ENCODE results near the gene BUB1B.

The BUB1B gene

DNA sequence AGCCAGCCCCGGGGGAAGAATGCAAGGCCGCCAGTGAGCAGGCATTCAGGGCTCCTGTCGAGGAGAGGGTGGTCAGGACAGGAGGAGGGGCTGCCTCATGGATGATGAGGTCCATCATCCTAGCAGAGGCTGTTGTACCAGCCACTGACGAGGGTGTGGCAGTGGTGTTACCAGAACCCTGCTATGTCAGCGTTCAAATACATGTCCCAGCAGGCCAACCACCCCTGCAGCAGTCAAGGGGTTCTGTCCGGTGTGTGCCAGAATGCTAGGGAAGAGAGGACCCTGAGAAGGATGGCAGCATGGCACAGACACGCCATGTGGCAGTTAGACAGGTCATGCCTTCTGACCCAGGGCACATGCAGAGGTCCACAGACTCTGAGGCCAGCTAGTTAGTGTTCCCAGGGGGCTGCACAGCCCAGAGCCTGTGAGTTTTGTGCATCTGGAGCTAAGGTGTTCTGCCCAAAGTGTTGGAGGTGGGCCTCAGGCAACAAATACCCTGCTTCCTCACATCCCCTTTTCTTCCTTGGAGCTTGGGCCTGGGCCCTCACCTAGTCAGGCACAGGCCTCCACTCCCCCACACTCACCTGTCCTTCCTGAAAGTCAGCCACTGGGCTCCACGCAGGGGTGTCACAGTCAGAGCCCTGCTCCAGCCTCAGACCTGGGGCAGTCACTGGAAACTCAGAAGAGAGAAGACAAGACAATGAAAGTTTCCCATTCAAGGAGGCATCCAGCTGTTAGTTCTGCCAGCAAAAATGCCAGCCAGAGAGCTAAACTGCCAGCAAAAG lies 85.8 kb downstream of the BUB1B start:
- DNase-seq = no peak
- peaks cover 3% of the 10 kb centered on the region; the same call in 1 of the 2 replicates for H3K27me3 ChIP-seq (replicated peaks; ENCODE audit: insufficient read depth, low read length)
- no peaks in the 10 kb centered on the region for H3K4me1 ChIP-seq (ENCODE audit: low read length)
- no peaks in the 10 kb centered on the region for H3K36me3 ChIP-seq (replicated peaks; ENCODE audit: insufficient read depth, low read length)
- H3K79me2 ChIP-seq (ENCODE audit: low read length) = no peaks in the 10 kb centered on the region
- no peak overlapping the region for H3K4me2 ChIP-seq (ENCODE audit: low read depth, low read length)
- H4K20me1 ChIP-seq (ENCODE audit: insufficient read depth, low read length) = no peaks in the 10 kb centered on the region
- no peaks in the 10 kb centered on the region for H3K9me3 ChIP-seq (replicated peaks; ENCODE audit: insufficient read depth, low read length)
- no peak overlapping the region for H3K4me3 ChIP-seq (ENCODE audit: low read length)
- H3F3A ChIP-seq (ENCODE audit: insufficient read depth, low read length) = no peaks in the 10 kb centered on the region
- H2AFZ ChIP-seq (ENCODE audit: low read length) = no peak overlapping the region
- no peaks in the 10 kb centered on the region for H3K9me2 ChIP-seq (replicated peaks; ENCODE audit: insufficient read depth, low read length)
- no peak for TF ChIP-seq EZH2 (optimal IDR thresholded peaks at IDR 0.05; ENCODE audit: low read depth, low read length)
- H3K9ac ChIP-seq (ENCODE audit: low read length) = no peak overlapping the region
- H3K27ac ChIP-seq (ENCODE audit: low read length) = no peak overlapping the region

DNA sequence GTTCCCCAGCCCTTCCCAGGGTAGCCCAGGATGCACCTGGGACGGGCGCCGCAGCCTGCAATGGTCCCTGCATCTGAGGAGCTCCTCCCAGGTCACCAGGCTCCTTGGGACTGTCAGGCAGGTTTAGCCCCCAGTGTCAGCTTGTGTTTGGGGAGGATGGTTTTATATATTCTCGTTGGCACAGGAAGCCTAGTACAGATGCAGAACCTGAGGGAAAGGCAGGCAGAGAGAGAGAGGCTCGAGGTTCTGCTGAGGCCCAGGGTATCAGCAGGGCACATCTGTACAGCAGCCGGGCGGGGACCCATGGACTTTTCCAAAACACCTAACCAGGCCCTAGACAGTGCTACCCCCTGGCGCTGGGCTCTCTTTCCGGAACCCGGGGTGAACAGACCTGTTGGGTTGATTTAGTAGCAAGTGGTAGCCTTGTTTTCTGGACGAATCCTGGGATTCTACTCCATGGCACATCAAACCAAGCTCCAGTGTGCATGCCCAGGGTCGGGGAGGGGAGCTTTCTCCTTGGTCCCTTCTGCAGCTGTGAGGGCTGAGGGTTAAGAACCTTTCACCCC lies 86.6 kb downstream of the BUB1B start:
- no peaks in the 10 kb centered on the region for H3K36me3 ChIP-seq (replicated peaks; ENCODE audit: insufficient read depth, low read length)
- peaks cover 6% of the 10 kb centered on the region; the same call in 1 of the 2 replicates for H3K27me3 ChIP-seq (replicated peaks; ENCODE audit: insufficient read depth, low read length)
- TF ChIP-seq, protein P1, sequence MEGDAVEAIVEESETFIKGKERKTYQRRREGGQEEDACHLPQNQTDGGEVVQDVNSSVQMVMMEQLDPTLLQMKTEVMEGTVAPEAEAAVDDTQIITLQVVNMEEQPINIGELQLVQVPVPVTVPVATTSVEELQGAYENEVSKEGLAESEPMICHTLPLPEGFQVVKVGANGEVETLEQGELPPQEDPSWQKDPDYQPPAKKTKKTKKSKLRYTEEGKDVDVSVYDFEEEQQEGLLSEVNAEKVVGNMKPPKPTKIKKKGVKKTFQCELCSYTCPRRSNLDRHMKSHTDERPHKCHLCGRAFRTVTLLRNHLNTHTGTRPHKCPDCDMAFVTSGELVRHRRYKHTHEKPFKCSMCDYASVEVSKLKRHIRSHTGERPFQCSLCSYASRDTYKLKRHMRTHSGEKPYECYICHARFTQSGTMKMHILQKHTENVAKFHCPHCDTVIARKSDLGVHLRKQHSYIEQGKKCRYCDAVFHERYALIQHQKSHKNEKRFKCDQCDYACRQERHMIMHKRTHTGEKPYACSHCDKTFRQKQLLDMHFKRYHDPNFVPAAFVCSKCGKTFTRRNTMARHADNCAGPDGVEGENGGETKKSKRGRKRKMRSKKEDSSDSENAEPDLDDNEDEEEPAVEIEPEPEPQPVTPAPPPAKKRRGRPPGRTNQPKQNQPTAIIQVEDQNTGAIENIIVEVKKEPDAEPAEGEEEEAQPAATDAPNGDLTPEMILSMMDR (IDR thresholded peaks at IDR 0.05; ENCODE audit: low read length) = no peak
- no peak for TF ChIP-seq EZH2 (optimal IDR thresholded peaks at IDR 0.05; ENCODE audit: low read depth, low read length)
- no peak for TF ChIP-seq EZH2phosphoT487 (IDR thresholded peaks at IDR 0.05; ENCODE audit: low read length)
- no peak for DNase-seq
- no peaks in the 10 kb centered on the region for H3K9me3 ChIP-seq (replicated peaks; ENCODE audit: insufficient read depth, low read length)
- no peaks in the 10 kb centered on the region for H4K20me1 ChIP-seq (ENCODE audit: insufficient read depth, low read length)
- H3K9me2 ChIP-seq (replicated peaks; ENCODE audit: insufficient read depth, low read length) = no peaks in the 10 kb centered on the region
- H2AFZ ChIP-seq (ENCODE audit: low read length) = no peak overlapping the region
- H3K4me2 ChIP-seq (ENCODE audit: low read depth, low read length) = no peak overlapping the region
- no peak overlapping the region for H3K9ac ChIP-seq (ENCODE audit: low read length)
- H3K4me3 ChIP-seq (ENCODE audit: low read length) = no peak overlapping the region
- no peaks in the 10 kb centered on the region for H3F3A ChIP-seq (ENCODE audit: insufficient read depth, low read length)
- H3K4me1 ChIP-seq (ENCODE audit: low read length) = no peaks in the 10 kb centered on the region
- no peaks in the 10 kb centered on the region for H3K79me2 ChIP-seq (ENCODE audit: low read length)
- H3K27ac ChIP-seq (ENCODE audit: low read length) = no peak overlapping the region

DNA sequence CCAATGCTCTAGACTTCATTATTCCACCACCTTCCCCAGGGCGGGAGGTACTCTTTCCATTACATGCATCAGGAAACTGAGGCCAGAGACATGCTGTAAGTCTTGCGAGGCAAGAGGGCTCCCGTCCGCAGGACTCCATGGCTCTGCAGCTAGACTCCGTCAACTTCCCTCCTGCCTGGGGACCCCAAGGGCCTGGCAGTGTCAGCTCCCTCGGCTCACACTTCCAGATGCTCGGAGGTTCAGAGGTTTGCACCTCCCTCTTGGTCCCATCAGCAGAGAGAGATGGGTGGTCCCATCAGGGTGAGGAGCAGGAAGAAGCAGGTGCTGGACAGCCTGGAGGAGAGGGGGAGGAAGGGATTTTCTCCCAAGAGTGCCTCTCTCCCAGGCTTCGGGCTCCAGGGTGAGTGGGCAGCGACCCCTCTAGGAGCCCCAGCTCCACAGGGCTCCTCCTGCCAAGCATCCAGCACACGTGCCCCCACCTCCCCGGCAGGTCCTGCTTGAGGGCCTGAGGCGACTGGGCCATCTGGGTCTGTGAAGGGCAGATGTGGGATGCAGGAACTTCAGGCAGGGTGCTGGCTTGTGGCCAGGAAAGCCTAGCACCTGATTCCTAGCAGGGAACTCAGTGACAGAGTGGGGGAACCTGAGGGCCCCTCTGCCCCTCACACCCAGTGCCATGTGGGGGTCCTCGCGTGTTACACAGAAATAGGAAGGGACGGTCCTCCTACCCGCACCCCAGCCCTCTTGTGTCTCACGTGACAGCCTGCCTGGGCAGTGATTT lies 87.3 kb downstream of the BUB1B start:
- Histone ChIP-seq H3K4me1 (ENCODE audit: low read length) (no peaks in the 10 kb centered on the region), H3K4me2 (ENCODE audit: low read depth, low read length) (no peak overlapping the region), H4K20me1 (ENCODE audit: insufficient read depth, low read length) (no peaks in the 10 kb centered on the region), H2AFZ (ENCODE audit: low read length) (no peak overlapping the region), H3F3A (ENCODE audit: insufficient read depth, low read length) (no peaks in the 10 kb centered on the region), H3K9ac (ENCODE audit: low read length) (no peak overlapping the region), H3K9me3 (replicated peaks; ENCODE audit: insufficient read depth, low read length) (no peaks in the 10 kb centered on the region), H3K27ac (ENCODE audit: low read length) (no peak overlapping the region), H3K9me2 (replicated peaks; ENCODE audit: insufficient read depth, low read length) (no peaks in the 10 kb centered on the region), H3K36me3 (replicated peaks; ENCODE audit: insufficient read depth, low read length) (no peaks in the 10 kb centered on the region), H3K79me2 (ENCODE audit: low read length) (no peaks in the 10 kb centered on the region), H3K4me3 (ENCODE audit: low read length) (no peak overlapping the region), H3K27me3 (replicated peaks; ENCODE audit: insufficient read depth, low read length) (peaks cover 12% of the 10 kb centered on the region; the same call in 1 of the 2 replicates)
- DNase-seq = no peak
- no peak for TF ChIP-seq EZH2phosphoT487 (IDR thresholded peaks at IDR 0.05; ENCODE audit: low read length)

DNA sequence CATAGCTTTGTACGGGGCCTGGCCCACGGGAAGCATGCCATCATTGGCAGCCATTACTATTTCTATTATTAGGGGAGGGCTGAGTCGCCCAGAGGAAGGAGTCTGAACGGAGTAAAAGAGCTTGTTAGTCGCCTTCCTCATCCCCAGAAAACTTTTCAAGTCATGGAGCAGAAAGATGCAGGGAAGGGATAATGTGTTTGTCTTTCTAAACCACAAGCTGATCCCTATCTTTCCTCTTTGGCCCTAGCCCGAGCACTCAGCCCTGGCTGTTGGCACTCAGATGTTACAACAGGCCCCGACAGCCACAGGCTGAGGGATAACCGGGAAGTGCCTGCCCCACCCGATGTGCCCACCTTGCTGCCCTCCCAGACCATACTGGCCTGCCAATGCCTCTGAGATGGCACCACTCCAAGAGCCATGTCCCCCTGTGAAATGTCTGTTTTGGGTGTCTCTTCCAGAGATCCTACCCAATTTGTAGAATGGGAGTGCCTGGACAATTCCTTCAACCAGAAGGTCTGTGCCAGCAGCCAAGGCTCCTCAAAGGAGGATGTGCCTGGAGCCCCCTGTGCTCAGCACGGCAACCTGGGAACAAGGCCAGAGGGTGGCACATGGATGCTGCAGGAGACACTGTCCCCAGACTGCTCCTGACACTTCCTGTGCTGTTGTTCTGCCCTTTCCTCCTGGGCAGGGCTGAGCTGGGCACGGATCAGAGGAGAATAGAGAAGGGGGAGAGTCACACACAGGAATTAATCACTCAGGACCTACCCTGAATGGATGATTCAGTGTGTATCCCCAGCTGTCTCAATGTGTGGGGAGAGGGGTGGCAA lies 88.8 kb downstream of the BUB1B start:
- Histone ChIP-seq H3K4me1 (ENCODE audit: low read length) (no peaks in the 10 kb centered on the region), H3K27me3 (replicated peaks; ENCODE audit: insufficient read depth, low read length) (peaks cover 15% of the 10 kb centered on the region; the same call in 1 of the 2 replicates), H4K20me1 (ENCODE audit: insufficient read depth, low read length) (no peaks in the 10 kb centered on the region), H3K27ac (ENCODE audit: low read length) (no peak overlapping the region), H3K4me3 (ENCODE audit: low read length) (no peak overlapping the region), H3K36me3 (replicated peaks; ENCODE audit: insufficient read depth, low read length) (no peaks in the 10 kb centered on the region), H3F3A (ENCODE audit: insufficient read depth, low read length) (no peaks in the 10 kb centered on the region), H3K9ac (ENCODE audit: low read length) (no peak overlapping the region), H3K4me2 (ENCODE audit: low read depth, low read length) (no peak overlapping the region), H3K9me3 (replicated peaks; ENCODE audit: insufficient read depth, low read length) (no peaks in the 10 kb centered on the region), H3K79me2 (ENCODE audit: low read length) (no peaks in the 10 kb centered on the region), H2AFZ (ENCODE audit: low read length) (no peak overlapping the region), H3K9me2 (replicated peaks; ENCODE audit: insufficient read depth, low read length) (no peaks in the 10 kb centered on the region)
- TF ChIP-seq EZH2 (optimal IDR thresholded peaks at IDR 0.05; ENCODE audit: low read depth, low read length) (no peak), EZH2phosphoT487 (IDR thresholded peaks at IDR 0.05; ENCODE audit: low read length) (no peak)
- TF ChIP-seq, protein P1 (IDR thresholded peaks at IDR 0.05; ENCODE audit: low read length) = no peak
- DNase-seq = no peak

Measured in MM.1S (cell line).